ENCODE results near the gene PTK7.

- TF ChIP-seq, protein P1, sequence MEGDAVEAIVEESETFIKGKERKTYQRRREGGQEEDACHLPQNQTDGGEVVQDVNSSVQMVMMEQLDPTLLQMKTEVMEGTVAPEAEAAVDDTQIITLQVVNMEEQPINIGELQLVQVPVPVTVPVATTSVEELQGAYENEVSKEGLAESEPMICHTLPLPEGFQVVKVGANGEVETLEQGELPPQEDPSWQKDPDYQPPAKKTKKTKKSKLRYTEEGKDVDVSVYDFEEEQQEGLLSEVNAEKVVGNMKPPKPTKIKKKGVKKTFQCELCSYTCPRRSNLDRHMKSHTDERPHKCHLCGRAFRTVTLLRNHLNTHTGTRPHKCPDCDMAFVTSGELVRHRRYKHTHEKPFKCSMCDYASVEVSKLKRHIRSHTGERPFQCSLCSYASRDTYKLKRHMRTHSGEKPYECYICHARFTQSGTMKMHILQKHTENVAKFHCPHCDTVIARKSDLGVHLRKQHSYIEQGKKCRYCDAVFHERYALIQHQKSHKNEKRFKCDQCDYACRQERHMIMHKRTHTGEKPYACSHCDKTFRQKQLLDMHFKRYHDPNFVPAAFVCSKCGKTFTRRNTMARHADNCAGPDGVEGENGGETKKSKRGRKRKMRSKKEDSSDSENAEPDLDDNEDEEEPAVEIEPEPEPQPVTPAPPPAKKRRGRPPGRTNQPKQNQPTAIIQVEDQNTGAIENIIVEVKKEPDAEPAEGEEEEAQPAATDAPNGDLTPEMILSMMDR (IDR thresholded peaks at IDR 0.05; ENCODE audit: insufficient read depth, low read length, poor library complexity, severe bottlenecking): no peak
- TF ChIP-seq EZH2phosphoT487 (conservative IDR thresholded peaks at IDR 0.05; ENCODE audit: low read length): no peak
Measured at GRCh38 chr6:43096451-43097097, 20.5 kb downstream of the PTK7 start.

All from SU-DHL-6 (cell line).